ENCODE results near the gene SRL. TPM values are rescaled to one million over a fixed set of nuclear protein-coding genes. Genes with fewer than 3 reads are reported as not detected.

Gene SRL
- total RNA-seq, 4 donors from 2014 or later = 184 to 519 (median 364) TPM

- Histone ChIP-seq H3K4me1 (peaks cover 31 to 59% of the 10 kb centered on the region in 2 donors), H3K36me3 (peaks cover 0 to 4% of the 10 kb centered on the region in 2 donors), H3K27me3 (no peaks in the 10 kb centered on the region), H3K27ac (peak overlapping the region in 1 of 4 donors; percentile 4), H3K4me3 (no peak overlapping the region), H3K9me3 (no peaks in the 10 kb centered on the region)
- in situ Hi-C loops (cut with MboI; ENCODE audit: low sequenced_read_pairs in 4 of 4) (no loop called here), intact Hi-C loops (cut with DNase I; ENCODE audit: low total_unique reads) (no loop called here)
- ATAC-seq (no peak), DNase-seq (no peak)
- TF ChIP-seq CTCF (IDR thresholded peaks at IDR 0.05 in 4 of 5, conservative IDR thresholded peaks at IDR 0.05 in 1 of 5) = no peak
- TF ChIP-seq POLR2A (IDR thresholded peaks at IDR 0.05) = no peak
Measured at GRCh38 chr16:4227040-4227332, 14.9 kb downstream of the SRL start.

- in situ Hi-C loops (cut with MboI; ENCODE audit: low sequenced_read_pairs in 4 of 4) (no loop called here), intact Hi-C loops (cut with DNase I; ENCODE audit: low total_unique reads) (no loop called here)
- peak overlapping the region; percentile 91 to 100 (median 98) for H3K27ac ChIP-seq
- DNase-seq (no peak), ATAC-seq (no peak)
- no peak for TF ChIP-seq CTCF (IDR thresholded peaks at IDR 0.05 in 4 of 5, conservative IDR thresholded peaks at IDR 0.05 in 1 of 5)
- TF ChIP-seq POLR2A (IDR thresholded peaks at IDR 0.05) = no peak
- no peak overlapping the region for H3K4me3 ChIP-seq
- peaks cover 0 to 4% of the 10 kb centered on the region in 2 donors for H3K36me3 ChIP-seq
- H3K9me3 ChIP-seq = no peaks in the 10 kb centered on the region
- H3K27me3 ChIP-seq = no peaks in the 10 kb centered on the region
- H3K4me1 ChIP-seq = peaks cover 28 to 58% of the 10 kb centered on the region in 2 donors
Measured at GRCh38 chr16:4226251-4227039, 15.4 kb downstream of the SRL start.

- in situ Hi-C loops (cut with MboI; ENCODE audit: low sequenced_read_pairs in 4 of 4) = no loop called here
- intact Hi-C loops (cut with DNase I; ENCODE audit: low total_unique reads) = no loop called here
- TF ChIP-seq POLR2A (IDR thresholded peaks at IDR 0.05) = no peak
- TF ChIP-seq CTCF (IDR thresholded peaks at IDR 0.05 in 4 of 5, conservative IDR thresholded peaks at IDR 0.05 in 1 of 5) = no peak
- H3K4me3 ChIP-seq = no peak overlapping the region
- no peaks in the 10 kb centered on the region for H3K27me3 ChIP-seq
- peaks cover 0 to 4% of the 10 kb centered on the region in 2 donors for H3K36me3 ChIP-seq
- ATAC-seq (no peak), DNase-seq (no peak)
- peak overlapping the region; percentile 91 to 100 (median 98) for H3K27ac ChIP-seq
- H3K4me1 ChIP-seq = peaks cover 36 to 58% of the 10 kb centered on the region in 2 donors
- H3K9me3 ChIP-seq = no peaks in the 10 kb centered on the region
Measured at GRCh38 chr16:4225075-4225474, 16.8 kb downstream of the SRL start.

GRCh38 chr16:4220358-4220757 is 21.5 kb downstream of the SRL start:
- H3K4me1 ChIP-seq = peaks cover 70 to 87% of the 10 kb centered on the region in 2 donors
- ATAC-seq = no peak
- intact Hi-C loops (cut with DNase I; ENCODE audit: low total_unique reads) = no loop called here
- H3K36me3 ChIP-seq = no peaks in the 10 kb centered on the region
- H3K4me3 ChIP-seq = no peak overlapping the region
- in situ Hi-C loops (cut with MboI; ENCODE audit: low sequenced_read_pairs in 4 of 4) = no loop called here
- no peaks in the 10 kb centered on the region for H3K27me3 ChIP-seq
- peak overlapping the region; percentile 91 to 100 (median 98) for H3K27ac ChIP-seq
- TF ChIP-seq CTCF (IDR thresholded peaks at IDR 0.05 in 4 of 5, conservative IDR thresholded peaks at IDR 0.05 in 1 of 5) (no peak), POLR2A (IDR thresholded peaks at IDR 0.05) (no peak)
- no peaks in the 10 kb centered on the region for H3K9me3 ChIP-seq
- no peak for DNase-seq
